LNCAP (cell line): ENCODE data around the gene LIPA.

Experiments
- TF ChIP-seq, protein P1 (sequence below): fragments of 450-650 bp; IDR thresholded peaks from 2 replicates; pipeline ENCODE4 v1.5.1; 2017; ENCODE audit warnings: mild to moderate bottlenecking

The LIPA gene

DNA sequence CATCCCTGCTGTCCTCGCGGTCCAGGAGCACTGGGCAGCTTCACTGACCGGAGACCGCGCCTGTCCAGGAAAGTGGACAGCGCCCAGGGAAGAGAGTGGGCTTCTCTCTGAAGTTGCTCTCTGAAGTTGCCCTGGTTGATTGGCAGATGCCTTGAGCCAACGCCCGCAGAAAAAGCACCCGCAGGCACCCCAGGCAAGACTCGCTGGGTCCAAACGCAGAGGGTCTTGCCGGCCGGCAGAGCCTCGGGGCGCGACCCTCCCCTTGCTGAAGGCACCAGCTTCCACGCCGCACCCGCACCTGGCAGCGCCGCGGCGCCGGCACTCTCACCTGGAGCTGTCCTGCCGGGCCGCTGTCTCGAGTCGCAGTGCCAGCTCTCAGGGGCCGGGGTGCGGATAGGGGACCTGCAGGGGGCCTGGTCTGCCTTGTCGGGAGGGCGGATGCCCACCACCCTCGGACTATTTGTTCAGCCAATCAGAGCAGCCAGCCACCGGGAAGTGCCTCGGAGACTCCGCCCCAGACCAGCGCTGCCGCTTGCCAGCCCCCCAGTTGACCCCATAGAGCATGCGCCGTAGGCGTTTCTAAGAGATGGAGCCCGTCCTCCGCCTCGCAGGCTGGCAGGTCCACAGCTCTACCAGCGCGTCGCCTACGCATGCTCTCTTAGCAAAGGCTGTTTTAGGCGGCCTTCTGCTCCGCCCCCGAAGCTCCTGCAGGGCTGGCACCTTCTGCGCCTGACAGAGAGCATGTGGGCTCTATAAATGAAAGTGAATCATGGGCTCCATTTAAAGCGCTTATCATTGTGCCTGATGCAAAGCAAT, at the start of gene LIPA:
LIPA (minus strand) TSS at position 367 of the 816 bp plus-strand sequence. CDS start 4,127 bp downstream, outside the sequence.
- TF ChIP-seq, protein P1, sequence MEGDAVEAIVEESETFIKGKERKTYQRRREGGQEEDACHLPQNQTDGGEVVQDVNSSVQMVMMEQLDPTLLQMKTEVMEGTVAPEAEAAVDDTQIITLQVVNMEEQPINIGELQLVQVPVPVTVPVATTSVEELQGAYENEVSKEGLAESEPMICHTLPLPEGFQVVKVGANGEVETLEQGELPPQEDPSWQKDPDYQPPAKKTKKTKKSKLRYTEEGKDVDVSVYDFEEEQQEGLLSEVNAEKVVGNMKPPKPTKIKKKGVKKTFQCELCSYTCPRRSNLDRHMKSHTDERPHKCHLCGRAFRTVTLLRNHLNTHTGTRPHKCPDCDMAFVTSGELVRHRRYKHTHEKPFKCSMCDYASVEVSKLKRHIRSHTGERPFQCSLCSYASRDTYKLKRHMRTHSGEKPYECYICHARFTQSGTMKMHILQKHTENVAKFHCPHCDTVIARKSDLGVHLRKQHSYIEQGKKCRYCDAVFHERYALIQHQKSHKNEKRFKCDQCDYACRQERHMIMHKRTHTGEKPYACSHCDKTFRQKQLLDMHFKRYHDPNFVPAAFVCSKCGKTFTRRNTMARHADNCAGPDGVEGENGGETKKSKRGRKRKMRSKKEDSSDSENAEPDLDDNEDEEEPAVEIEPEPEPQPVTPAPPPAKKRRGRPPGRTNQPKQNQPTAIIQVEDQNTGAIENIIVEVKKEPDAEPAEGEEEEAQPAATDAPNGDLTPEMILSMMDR = no peak

DNA sequence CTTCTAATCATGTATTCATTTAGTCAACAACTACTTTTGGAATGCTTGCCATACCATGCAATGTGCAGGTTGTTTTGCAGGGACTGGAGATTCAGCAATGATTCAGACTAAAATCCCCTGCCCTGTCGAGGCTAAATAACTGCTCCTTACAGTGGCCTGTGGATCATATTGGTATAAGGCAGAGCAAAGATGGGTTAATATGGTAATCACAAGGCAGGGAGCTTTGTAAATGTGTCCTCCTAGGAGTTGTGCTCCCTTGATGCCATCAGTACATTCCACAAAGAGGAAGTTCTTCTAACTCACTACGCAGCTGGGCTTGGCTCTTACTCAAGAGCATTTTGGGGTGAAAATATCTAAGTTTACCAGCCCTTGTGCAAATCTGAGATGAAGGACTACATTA, 49.7 kb upstream of the LIPA start:
- TF ChIP-seq, protein P1 = no peak

DNA sequence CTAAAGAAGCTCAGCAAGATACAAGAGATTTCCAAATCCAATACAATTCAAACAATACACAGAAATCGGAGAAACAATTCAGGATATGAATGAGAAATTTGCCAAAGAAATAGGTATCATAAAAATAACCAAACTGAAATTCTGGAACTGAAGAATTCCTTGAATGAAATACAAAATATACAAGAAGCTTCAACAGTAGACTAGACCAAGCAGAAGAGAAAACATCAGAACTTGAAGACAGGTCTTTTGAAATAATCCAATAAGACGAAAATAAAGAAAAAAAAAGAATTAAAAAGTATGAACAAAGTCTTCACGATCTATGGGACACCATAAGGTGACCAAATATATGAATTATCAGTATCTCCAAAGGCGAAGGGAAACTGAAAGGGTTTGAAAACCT, 47.5 kb upstream of the LIPA start:
- TF ChIP-seq, protein P1 = no peak

DNA sequence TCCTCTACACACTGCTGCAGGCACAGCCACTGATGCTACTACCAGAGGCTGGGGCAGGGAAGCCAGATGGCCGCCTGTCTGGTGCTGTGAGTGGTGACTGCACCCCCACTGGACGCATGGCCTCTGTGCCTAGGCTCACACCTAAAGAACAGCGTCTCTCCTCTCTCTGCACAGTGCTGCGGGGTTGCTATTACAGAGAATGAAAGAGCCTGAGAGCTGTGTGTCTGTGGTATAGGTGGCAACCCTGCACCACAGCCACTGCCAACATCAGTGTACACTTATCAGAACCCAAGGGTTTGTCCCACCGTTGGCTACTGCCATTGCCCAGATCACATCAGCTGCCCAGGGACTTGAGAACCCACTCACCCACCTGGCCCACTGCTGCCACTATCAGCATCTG, 46.2 kb upstream of the LIPA start:
- TF ChIP-seq, protein P1 = no peak

DNA sequence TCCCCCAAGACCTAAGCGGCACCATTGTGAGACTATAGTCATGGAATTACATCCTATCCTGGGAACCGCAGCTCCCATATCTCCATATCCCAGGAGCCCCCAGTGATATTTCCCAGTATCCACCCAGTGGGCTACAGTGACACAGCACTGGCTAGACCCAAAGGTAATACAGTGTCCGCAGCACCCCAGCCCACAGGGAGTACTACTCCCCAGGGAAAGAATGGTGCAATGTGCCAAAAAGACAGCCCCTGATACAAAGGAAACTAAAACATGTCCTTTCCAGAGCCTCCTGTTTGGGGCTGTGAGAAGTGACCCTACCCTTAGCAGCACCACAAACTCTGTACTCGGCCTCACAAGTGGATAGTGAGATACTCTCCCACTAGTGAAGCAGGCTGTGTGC, 45.8 kb upstream of the LIPA start:
- TF ChIP-seq, protein P1 = no peak

DNA sequence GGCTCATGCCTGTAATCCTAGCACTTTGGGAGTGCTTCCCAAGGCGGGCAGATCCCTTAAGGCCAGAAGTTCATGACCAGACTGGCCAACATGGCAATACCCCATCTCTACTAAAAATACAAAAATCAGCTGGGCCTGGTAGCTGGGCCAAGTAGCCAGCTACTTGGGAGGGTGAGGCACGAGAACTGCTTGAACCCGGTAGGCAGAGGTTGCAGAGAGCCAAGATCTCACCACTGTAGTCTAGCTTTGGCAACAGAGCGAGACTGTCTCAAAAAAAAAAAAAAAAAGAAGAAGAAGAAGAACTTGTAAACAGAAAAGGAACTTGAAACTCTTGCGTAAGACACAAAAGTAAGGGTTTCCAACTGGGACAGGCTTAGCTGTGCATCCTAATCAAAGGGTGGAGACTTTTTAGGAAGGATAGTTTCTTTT, 44.7 kb upstream of the LIPA start:
- TF ChIP-seq, protein P1 = no peak

DNA sequence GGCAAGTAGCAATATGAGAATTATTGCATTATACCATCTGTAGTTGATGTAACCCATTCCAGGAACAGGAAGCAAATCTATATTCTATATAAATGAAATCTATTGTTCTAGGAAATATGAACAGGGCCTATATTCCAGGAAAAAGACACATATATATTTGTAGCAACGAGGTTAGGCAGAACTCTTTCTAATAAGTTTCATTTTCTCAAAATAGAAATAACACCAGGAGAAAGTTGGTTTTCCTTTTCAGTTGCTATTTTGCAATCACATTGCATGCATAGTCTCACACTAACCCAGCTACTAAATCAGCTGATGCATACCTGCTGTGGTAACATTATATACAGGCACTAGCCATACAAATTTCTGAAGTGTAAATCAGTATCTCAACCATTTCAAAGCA, 44.0 kb upstream of the LIPA start:
- TF ChIP-seq, protein P1 = no peak
